Gastrocnemius medialis (tissue), 4 donors: Measurements from ENCODE around the gene SMARCA2. TPM values are rescaled to one million over a fixed set of nuclear protein-coding genes. Genes with fewer than 3 reads are reported as not detected.

Experiments used
- ATAC-seq, 2 donors: fragments of 150-250 bp; one replicate each; pipeline ENCODE4 v1.9.1; 2016
- DNase-seq, 2 donors: peaks; one replicate each; pipeline ENCODE4 v3.0.0-alpha.2; 2019
- H3K27ac ChIP-seq, 4 donors: fragments of 200-600 bp; sonication (generic); 1 replicate in 1 of 4; 2 replicates in 3 of 4; pipeline ENCODE4 v1.5.1; 2016 to 2018; ENCODE audit warnings: mild to moderate bottlenecking in 2 of 4, moderate library complexity in 1 of 4
- H3K27me3 ChIP-seq, 3 donors: fragments of 200-600 bp; sonication (generic) in 2 of 3; 1 replicate in 1 of 3; 2 replicates in 2 of 3; pipeline versions ENCODE4 v1.5.1 to v1.6.0; 2016 to 2019; ENCODE audit warnings: mild to moderate bottlenecking in 1 of 3, moderate library complexity in 1 of 3
- H3K36me3 ChIP-seq, 2 donors: fragments of 200-600 bp; sonication (generic) in 1 of 2; one replicate each; pipeline ENCODE4 v1.5.1; 2017 to 2018
- H3K4me1 ChIP-seq, 2 donors: fragments of 200-600 bp; sonication (generic) in 1 of 2; one replicate each; pipeline ENCODE4 v1.5.1; 2016 to 2017; ENCODE audit warnings: mild to moderate bottlenecking in 2 of 2
- H3K4me3 ChIP-seq, 4 donors: fragments of 200-600 bp; sonication (generic) in 3 of 4; 1 replicate in 1 of 4; 2 replicates in 3 of 4; pipeline ENCODE4 v1.5.1; 2016 to 2019; ENCODE audit warnings: mild to moderate bottlenecking in 2 of 4
- H3K9me3 ChIP-seq, 3 donors: fragments of 200-600 bp; sonication (generic) in 2 of 3; 1 replicate in 1 of 3; 2 replicates in 2 of 3; pipeline ENCODE4 v1.5.1; 2016 to 2019
- POLR2A ChIP-seq, 2 donors: fragments of 450-650 bp; IDR thresholded peaks; one replicate each; pipeline ENCODE4 v1.6.1; 2017; ENCODE audit warnings: antibody characterized with exemption in 2 of 2, mild to moderate bottlenecking in 2 of 2, moderate library complexity in 2 of 2
- in situ Hi-C, 4 donors: fragments of 200-750 bp; cut with MboI; loops; one replicate each; pipeline versions ENCODE4 v1.15.0 to v1.8.0; 2017; ENCODE audit warnings: low sequenced_read_pairs in 4 of 4
- intact Hi-C: fragments of 100-400 bp; cut with DNase I; formaldehyde crosslinking; loops from one replicate; pipeline ENCODE4 v1.15.1; 2023; ENCODE audit warnings: low total_unique reads
- total RNA-seq, 4 donors: library from RNA; depleted of rRNA; stranded (reverse); fragments of >200 nt; gene quantifications; one replicate each; pipeline versions ENCODE4 v1.1.0 to v1.2.3, GENCODE V29; 2016
- TF ChIP-seq, protein P1 (sequence below), 5 experiments: fragments of 450-650 bp in 3 of 5; fragments of 200-600 bp in 2 of 5; sonication (generic) in 2 of 5; IDR thresholded peaks in 4 of 5; conservative IDR thresholded peaks in 1 of 5; 1 replicate in 4 of 5; 2 replicates in 1 of 5; pipeline ENCODE4 v1.5.1; 2016 to 2019; ENCODE audit warnings: antibody characterized with exemption in 5 of 5, mild to moderate bottlenecking in 3 of 5, moderate library complexity in 3 of 5

SMARCA2 gene
- total RNA-seq, 4 donors from 2014 or later = 54.6 to 69.7 (median 63.0) TPM

DNA sequence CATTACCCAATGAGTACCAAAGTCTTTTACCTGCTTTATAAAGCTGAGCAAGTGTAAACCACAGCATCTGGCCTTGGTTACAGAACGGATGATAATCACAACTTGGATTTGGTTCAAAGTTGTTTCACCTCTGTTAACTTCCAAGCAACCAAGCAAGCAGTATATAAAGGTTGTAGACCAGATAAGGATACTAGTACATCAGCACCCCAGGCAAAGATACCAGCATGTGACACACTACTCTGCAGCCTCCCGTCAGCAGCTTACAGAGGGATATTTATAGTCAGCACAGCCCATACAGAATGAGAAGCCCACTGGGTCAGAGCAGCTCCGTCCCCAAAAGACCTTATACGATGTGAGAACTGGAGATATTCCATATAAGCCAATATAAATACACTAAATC is 193.3 kb downstream of the SMARCA2 start:
- Histone ChIP-seq H3K36me3 (no peaks in the 10 kb centered on the region), H3K4me1 (no peaks in the 10 kb centered on the region), H3K27ac (no peak overlapping the region), H3K4me3 (no peak overlapping the region), H3K27me3 (no peaks in the 10 kb centered on the region), H3K9me3 (no peaks in the 10 kb centered on the region)
- ATAC-seq (no peak), DNase-seq (no peak)
- intact Hi-C loops = no loop called here
- TF ChIP-seq, protein P1, sequence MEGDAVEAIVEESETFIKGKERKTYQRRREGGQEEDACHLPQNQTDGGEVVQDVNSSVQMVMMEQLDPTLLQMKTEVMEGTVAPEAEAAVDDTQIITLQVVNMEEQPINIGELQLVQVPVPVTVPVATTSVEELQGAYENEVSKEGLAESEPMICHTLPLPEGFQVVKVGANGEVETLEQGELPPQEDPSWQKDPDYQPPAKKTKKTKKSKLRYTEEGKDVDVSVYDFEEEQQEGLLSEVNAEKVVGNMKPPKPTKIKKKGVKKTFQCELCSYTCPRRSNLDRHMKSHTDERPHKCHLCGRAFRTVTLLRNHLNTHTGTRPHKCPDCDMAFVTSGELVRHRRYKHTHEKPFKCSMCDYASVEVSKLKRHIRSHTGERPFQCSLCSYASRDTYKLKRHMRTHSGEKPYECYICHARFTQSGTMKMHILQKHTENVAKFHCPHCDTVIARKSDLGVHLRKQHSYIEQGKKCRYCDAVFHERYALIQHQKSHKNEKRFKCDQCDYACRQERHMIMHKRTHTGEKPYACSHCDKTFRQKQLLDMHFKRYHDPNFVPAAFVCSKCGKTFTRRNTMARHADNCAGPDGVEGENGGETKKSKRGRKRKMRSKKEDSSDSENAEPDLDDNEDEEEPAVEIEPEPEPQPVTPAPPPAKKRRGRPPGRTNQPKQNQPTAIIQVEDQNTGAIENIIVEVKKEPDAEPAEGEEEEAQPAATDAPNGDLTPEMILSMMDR (IDR thresholded peaks at IDR 0.05 in 4 of 5, conservative IDR thresholded peaks at IDR 0.05 in 1 of 5) = no peak
- no peak for TF ChIP-seq POLR2A (IDR thresholded peaks at IDR 0.05)
- in situ Hi-C loops = no loop called here

DNA sequence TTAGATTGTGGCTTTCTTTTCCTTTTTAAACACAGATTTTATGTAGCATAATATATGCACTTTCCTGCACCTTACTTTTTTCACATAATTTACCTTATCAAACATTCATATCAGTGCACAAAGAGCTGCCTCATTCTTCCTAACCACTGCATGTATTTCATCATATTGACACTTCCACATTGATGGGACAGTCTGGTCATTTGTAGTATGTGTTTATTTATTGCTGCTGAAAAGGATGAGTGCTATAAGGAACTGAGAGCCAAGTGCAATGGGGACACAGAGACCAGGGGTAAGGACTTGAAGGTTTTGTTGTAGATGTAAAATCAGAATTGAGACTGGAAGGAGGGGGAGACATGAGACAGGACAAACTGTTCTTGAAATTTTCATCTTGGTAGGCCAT is 193.8 kb downstream of the SMARCA2 start:
- in situ Hi-C loops = no loop called here
- no peaks in the 10 kb centered on the region for H3K4me1 ChIP-seq
- H3K4me3 ChIP-seq = no peak overlapping the region
- intact Hi-C loops = no loop called here
- DNase-seq = no peak
- TF ChIP-seq, protein P1 (IDR thresholded peaks at IDR 0.05 in 4 of 5, conservative IDR thresholded peaks at IDR 0.05 in 1 of 5) = no peak
- no peak for TF ChIP-seq POLR2A (IDR thresholded peaks at IDR 0.05)
- H3K27me3 ChIP-seq = no peaks in the 10 kb centered on the region
- H3K36me3 ChIP-seq = no peaks in the 10 kb centered on the region
- ATAC-seq = no peak
- no peak overlapping the region for H3K27ac ChIP-seq
- no peaks in the 10 kb centered on the region for H3K9me3 ChIP-seq

DNA sequence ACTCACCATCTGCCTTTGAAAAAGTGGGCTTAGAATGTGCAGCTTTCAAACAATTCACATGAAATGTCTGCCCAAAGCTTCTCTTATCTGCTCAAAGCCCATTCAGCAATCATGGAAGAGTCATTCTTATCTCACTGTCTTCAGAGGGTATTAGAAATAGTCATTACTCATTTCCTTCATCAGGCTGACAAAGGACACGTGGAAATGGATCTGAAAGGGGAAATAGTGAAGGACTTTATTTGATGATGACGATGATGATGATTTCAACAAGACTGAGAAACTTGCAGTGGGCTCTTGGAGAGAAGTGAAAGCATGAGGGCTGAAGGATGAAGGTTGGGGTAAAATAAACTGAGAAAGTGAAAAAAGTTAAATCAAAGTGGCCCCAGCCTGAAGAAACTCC is 194.3 kb downstream of the SMARCA2 start:
- Histone ChIP-seq H3K9me3 (no peaks in the 10 kb centered on the region), H3K4me1 (no peaks in the 10 kb centered on the region), H3K36me3 (no peaks in the 10 kb centered on the region), H3K27ac (no peak overlapping the region), H3K4me3 (no peak overlapping the region), H3K27me3 (no peaks in the 10 kb centered on the region)
- no peak for ATAC-seq
- DNase-seq = no peak
- intact Hi-C loops (no loop called here), in situ Hi-C loops (no loop called here)
- TF ChIP-seq POLR2A (IDR thresholded peaks at IDR 0.05) = no peak
- TF ChIP-seq, protein P1 (IDR thresholded peaks at IDR 0.05 in 4 of 5, conservative IDR thresholded peaks at IDR 0.05 in 1 of 5) = no peak

- no peak overlapping the region for H3K27ac ChIP-seq
- H3K9me3 ChIP-seq = no peaks in the 10 kb centered on the region
- H3K36me3 ChIP-seq = no peaks in the 10 kb centered on the region
- no peak overlapping the region for H3K4me3 ChIP-seq
- H3K27me3 ChIP-seq = no peaks in the 10 kb centered on the region
- no peaks in the 10 kb centered on the region for H3K4me1 ChIP-seq
- intact Hi-C loops (no loop called here), in situ Hi-C loops (no loop called here)
- no peak for ATAC-seq
- no peak for DNase-seq
- TF ChIP-seq, protein P1 (IDR thresholded peaks at IDR 0.05 in 4 of 5, conservative IDR thresholded peaks at IDR 0.05 in 1 of 5) = no peak
- no peak for TF ChIP-seq POLR2A (IDR thresholded peaks at IDR 0.05)
Measured at GRCh38 chr9:2210201-2210600, 195.1 kb downstream of the SMARCA2 start.

- no peaks in the 10 kb centered on the region for H3K9me3 ChIP-seq
- TF ChIP-seq POLR2A (IDR thresholded peaks at IDR 0.05) = no peak
- no peaks in the 10 kb centered on the region for H3K27me3 ChIP-seq
- DNase-seq (no peak), ATAC-seq (no peak)
- no peaks in the 10 kb centered on the region for H3K36me3 ChIP-seq
- intact Hi-C loops = no loop called here
- in situ Hi-C loops = no loop called here
- peaks cover 0 to 4% of the 10 kb centered on the region in 2 donors for H3K4me1 ChIP-seq
- no peak overlapping the region for H3K4me3 ChIP-seq
- H3K27ac ChIP-seq = no peak overlapping the region
Measured at GRCh38 chr9:2213830-2214468, 198.8 kb downstream of the SMARCA2 start.
